ENCODE results near the gene OPN5. TPM values are rescaled to one million over a fixed set of nuclear protein-coding genes. Genes with fewer than 3 reads are reported as not detected.
A peak's percentile ranks its signal among the peaks of the same experiment; 100 is the strongest.

Gene OPN5
- total RNA-seq, result not detected

GRCh38 chr6:47781732-47782131 is at the start of gene OPN5:
Gene OPN5 (plus strand): TSS chr6:47782032. CDS start chr6:47782067, 35 bp downstream.
- 85% methylated on average over 8 of the region's 8 CpGs for WGBS
- Histone ChIP-seq H3K4me1 (peaks cover 3% of the 10 kb centered on the region), H3K4me3 (no peak within 1 kb of the TSS), H3K27me3 (no peaks in the 10 kb centered on the region), H3K9me3 (no peaks in the 10 kb centered on the region), H3K36me3 (no peaks in the 10 kb centered on the region), H3K27ac (no peak within 1 kb of the TSS)
- DNase-seq (ENCODE audit: low spot score in 2 of 2), result no peak
- TF ChIP-seq POLR2A (IDR thresholded peaks at IDR 0.05), result no peak
- no peak for TF ChIP-seq POLR2AphosphoS5 (IDR thresholded peaks at IDR 0.05)
- no peak for TF ChIP-seq EP300 (IDR thresholded peaks at IDR 0.05)
- no peak for TF ChIP-seq CTCF (IDR thresholded peaks at IDR 0.05)

- TF ChIP-seq EP300 (IDR thresholded peaks at IDR 0.05) (no peak), POLR2A (IDR thresholded peaks at IDR 0.05) (no peak), CTCF (IDR thresholded peaks at IDR 0.05) (peak; percentile 24 to 26), POLR2AphosphoS5 (IDR thresholded peaks at IDR 0.05) (no peak)
- DNase-seq (ENCODE audit: low spot score in 2 of 2), result no peak
- Histone ChIP-seq H3K27me3 (no peaks in the 10 kb centered on the region), H3K36me3 (no peaks in the 10 kb centered on the region), H3K4me3 (no peak overlapping the region), H3K4me1 (no peaks in the 10 kb centered on the region), H3K9me3 (no peaks in the 10 kb centered on the region), H3K27ac (no peak overlapping the region)
- 27% methylated on average over 2 of the region's 2 CpGs for WGBS
Observed at GRCh38 chr6:47733879-47734558, 47.8 kb upstream of the OPN5 start.

- WGBS, result 74% methylated on average over 4 of the region's 4 CpGs
Observed at GRCh38 chr6:47734831-47735481, 46.9 kb upstream of the OPN5 start.

GRCh38 chr6:47736083-47736700 is 45.6 kb upstream of the OPN5 start:
- TF ChIP-seq POLR2A (IDR thresholded peaks at IDR 0.05), result no peak
- TF ChIP-seq CTCF (IDR thresholded peaks at IDR 0.05), result no peak
- TF ChIP-seq POLR2AphosphoS5 (IDR thresholded peaks at IDR 0.05), result no peak
- TF ChIP-seq EP300 (IDR thresholded peaks at IDR 0.05), result no peak
- Histone ChIP-seq H3K27me3 (no peaks in the 10 kb centered on the region), H3K4me1 (no peaks in the 10 kb centered on the region), H3K4me3 (no peak overlapping the region), H3K36me3 (no peaks in the 10 kb centered on the region), H3K9me3 (no peaks in the 10 kb centered on the region), H3K27ac (no peak overlapping the region)
- DNase-seq (ENCODE audit: low spot score in 2 of 2), result no peak
- WGBS, result 63% methylated on average over 7 of the region's 7 CpGs

More at GRCh38 chr6:47734831-47735481, 46.9 kb upstream of the OPN5 start:
- Histone ChIP-seq H3K4me3 (no peak overlapping the region), H3K36me3 (no peaks in the 10 kb centered on the region), H3K27ac (no peak overlapping the region), H3K4me1 (no peaks in the 10 kb centered on the region), H3K9me3 (no peaks in the 10 kb centered on the region), H3K27me3 (no peaks in the 10 kb centered on the region)
- no peak for DNase-seq (ENCODE audit: low spot score in 2 of 2)
- TF ChIP-seq EP300 (IDR thresholded peaks at IDR 0.05) (no peak), POLR2A (IDR thresholded peaks at IDR 0.05) (no peak), CTCF (IDR thresholded peaks at IDR 0.05) (no peak), POLR2AphosphoS5 (IDR thresholded peaks at IDR 0.05) (no peak)

GRCh38 chr6:47737406-47737805 is 44.4 kb upstream of the OPN5 start:
- Histone ChIP-seq H3K4me3 (no peak overlapping the region), H3K27ac (no peak overlapping the region), H3K9me3 (no peaks in the 10 kb centered on the region), H3K4me1 (no peaks in the 10 kb centered on the region), H3K27me3 (no peaks in the 10 kb centered on the region), H3K36me3 (no peaks in the 10 kb centered on the region)
- TF ChIP-seq CTCF (IDR thresholded peaks at IDR 0.05), result no peak
- TF ChIP-seq EP300 (IDR thresholded peaks at IDR 0.05), result no peak
- no peak for TF ChIP-seq POLR2A (IDR thresholded peaks at IDR 0.05)
- no peak for TF ChIP-seq POLR2AphosphoS5 (IDR thresholded peaks at IDR 0.05)
- DNase-seq (ENCODE audit: low spot score in 2 of 2), result no peak
- WGBS, result 62% methylated on average over 2 of the region's 2 CpGs
